OCI-LY7 (cell line): Measurements from ENCODE around the gene HSPA12A.

Experiments used
- CTCF ChIP-seq: fragments of 200-600 bp; sonication (generic); conservative IDR thresholded peaks from 2 replicates; pipeline ENCODE4 v1.5.1; 2014; ENCODE audit warnings: mild to moderate bottlenecking, antibody characterized with exemption, low read length, moderate library complexity, mixed read lengths
- EZH2phosphoT487 ChIP-seq: fragments of 200-600 bp; sonication (generic); IDR thresholded peaks from 2 replicates; pipeline ENCODE4 v1.6.1; 2018; ENCODE audit warnings: low read depth, borderline replicate concordance, mild to moderate bottlenecking, mixed run types, antibody characterized with exemption, low read length, moderate library complexity, mixed read lengths

GRCh38 chr10:116657863-116658551 lies 84.4 kb downstream of the HSPA12A start:
- TF ChIP-seq CTCF (no peak), EZH2phosphoT487 (no peak)
